Ascending aorta (tissue), 2 donors: ENCODE results near the gene ALX3. TPM values are rescaled to one million over a fixed set of nuclear protein-coding genes. Genes with fewer than 3 reads are reported as not detected.

Experiments used
- DNase-seq, 2 donors: peaks; one replicate each; pipeline ENCODE4 v3.0.0-alpha.2; 2019; ENCODE audit warnings: low spot score in 2 of 2
- H3K27ac ChIP-seq, 2 donors: fragments of 200-600 bp; sonication (generic); one replicate each; pipeline ENCODE4 v1.5.1; 2016 to 2017; ENCODE audit warnings: mild to moderate bottlenecking in 1 of 2
- H3K27me3 ChIP-seq: fragments of 200-600 bp; sonication (generic); one replicate; pipeline ENCODE4 v1.5.1; 2017
- H3K36me3 ChIP-seq, 2 donors: fragments of 200-600 bp; sonication (generic); one replicate each; pipeline ENCODE4 v1.5.1; 2016
- H3K4me1 ChIP-seq, 2 donors: fragments of 200-600 bp; sonication (generic); one replicate each; pipeline ENCODE4 v1.5.1; 2016 to 2017; ENCODE audit warnings: mild to moderate bottlenecking in 1 of 2
- H3K4me3 ChIP-seq, 2 donors: fragments of 200-600 bp; sonication (generic); one replicate each; pipeline ENCODE4 v1.5.1; 2016 to 2017; ENCODE audit warnings: mild to moderate bottlenecking in 1 of 2
- H3K9me3 ChIP-seq, 2 donors: fragments of 200-600 bp; sonication (generic); one replicate each; pipeline ENCODE4 v1.5.1; 2016
- intact Hi-C: fragments of 100-400 bp; cut with DNase I; formaldehyde crosslinking; loops from one replicate; pipeline ENCODE4 v1.15.1; 2023
- total RNA-seq: library from RNA; depleted of rRNA; stranded (reverse); fragments of >200 nt; gene quantifications from one replicate; pipeline ENCODE4 v1.1.0, GENCODE V29; 2016
- TF ChIP-seq, protein P1 (sequence below), 3 experiments: fragments of 200-600 bp in 2 of 3; fragments of 450-650 bp in 1 of 3; sonication (generic) in 2 of 3; IDR thresholded peaks; one replicate each; pipeline ENCODE4 v1.5.1; 2016 to 2019; ENCODE audit warnings: antibody characterized with exemption in 3 of 3, mild to moderate bottlenecking in 1 of 3, moderate library complexity in 1 of 3

Gene ALX3
- total RNA-seq, 1 donor from 2014 or later: not detected

- TF ChIP-seq, protein P1, sequence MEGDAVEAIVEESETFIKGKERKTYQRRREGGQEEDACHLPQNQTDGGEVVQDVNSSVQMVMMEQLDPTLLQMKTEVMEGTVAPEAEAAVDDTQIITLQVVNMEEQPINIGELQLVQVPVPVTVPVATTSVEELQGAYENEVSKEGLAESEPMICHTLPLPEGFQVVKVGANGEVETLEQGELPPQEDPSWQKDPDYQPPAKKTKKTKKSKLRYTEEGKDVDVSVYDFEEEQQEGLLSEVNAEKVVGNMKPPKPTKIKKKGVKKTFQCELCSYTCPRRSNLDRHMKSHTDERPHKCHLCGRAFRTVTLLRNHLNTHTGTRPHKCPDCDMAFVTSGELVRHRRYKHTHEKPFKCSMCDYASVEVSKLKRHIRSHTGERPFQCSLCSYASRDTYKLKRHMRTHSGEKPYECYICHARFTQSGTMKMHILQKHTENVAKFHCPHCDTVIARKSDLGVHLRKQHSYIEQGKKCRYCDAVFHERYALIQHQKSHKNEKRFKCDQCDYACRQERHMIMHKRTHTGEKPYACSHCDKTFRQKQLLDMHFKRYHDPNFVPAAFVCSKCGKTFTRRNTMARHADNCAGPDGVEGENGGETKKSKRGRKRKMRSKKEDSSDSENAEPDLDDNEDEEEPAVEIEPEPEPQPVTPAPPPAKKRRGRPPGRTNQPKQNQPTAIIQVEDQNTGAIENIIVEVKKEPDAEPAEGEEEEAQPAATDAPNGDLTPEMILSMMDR (IDR thresholded peaks at IDR 0.05): no peak
- Histone ChIP-seq H3K4me3 (no peak overlapping the region), H3K9me3 (no peaks in the 10 kb centered on the region), H3K27ac (no peak overlapping the region), H3K27me3 (no peaks in the 10 kb centered on the region), H3K4me1 (no peaks in the 10 kb centered on the region), H3K36me3 (peaks cover 95 to 97% of the 10 kb centered on the region in 2 donors)
- intact Hi-C loops: no loop called here
- DNase-seq: no peak
Measured at GRCh38 chr1:110051262-110051648, 19.2 kb downstream of the ALX3 start.

DNA sequence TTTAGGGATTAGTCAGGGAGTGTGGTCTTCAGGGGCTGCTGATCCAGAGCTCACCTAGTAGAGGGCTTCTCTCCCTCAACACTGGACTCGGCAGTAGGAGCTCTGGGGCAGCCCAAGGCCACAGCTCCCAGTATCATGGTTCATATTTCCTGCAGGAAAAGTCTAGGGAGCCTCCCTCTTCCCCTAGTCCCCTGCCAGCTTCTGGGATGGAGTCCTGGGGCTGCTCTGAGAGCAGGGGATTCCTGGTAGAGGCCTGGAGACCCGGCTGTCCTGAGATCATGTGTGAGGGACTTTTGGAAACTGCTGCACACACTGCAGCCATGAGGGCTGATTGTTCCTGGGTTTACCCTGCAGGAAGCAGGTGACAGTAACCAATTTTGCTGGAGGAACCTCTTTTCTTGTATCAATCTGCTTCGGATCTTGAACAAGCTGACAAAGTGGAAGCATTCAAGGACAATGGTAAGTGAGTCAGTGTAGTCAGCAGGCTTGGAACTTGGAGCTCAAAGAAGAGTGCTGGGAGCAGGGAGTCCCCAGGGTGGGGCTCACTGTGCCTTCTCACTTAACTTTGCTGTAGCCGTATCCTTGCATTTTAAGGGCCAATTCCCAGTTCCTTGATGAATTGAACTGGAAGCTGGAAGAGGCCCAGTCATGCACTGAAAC lies 19.7 kb downstream of the ALX3 start:
- intact Hi-C loops: no loop called here
- no peak for DNase-seq
- peak overlapping the region in 1 of 2 donors; percentile 13 for H3K27ac ChIP-seq

DNA sequence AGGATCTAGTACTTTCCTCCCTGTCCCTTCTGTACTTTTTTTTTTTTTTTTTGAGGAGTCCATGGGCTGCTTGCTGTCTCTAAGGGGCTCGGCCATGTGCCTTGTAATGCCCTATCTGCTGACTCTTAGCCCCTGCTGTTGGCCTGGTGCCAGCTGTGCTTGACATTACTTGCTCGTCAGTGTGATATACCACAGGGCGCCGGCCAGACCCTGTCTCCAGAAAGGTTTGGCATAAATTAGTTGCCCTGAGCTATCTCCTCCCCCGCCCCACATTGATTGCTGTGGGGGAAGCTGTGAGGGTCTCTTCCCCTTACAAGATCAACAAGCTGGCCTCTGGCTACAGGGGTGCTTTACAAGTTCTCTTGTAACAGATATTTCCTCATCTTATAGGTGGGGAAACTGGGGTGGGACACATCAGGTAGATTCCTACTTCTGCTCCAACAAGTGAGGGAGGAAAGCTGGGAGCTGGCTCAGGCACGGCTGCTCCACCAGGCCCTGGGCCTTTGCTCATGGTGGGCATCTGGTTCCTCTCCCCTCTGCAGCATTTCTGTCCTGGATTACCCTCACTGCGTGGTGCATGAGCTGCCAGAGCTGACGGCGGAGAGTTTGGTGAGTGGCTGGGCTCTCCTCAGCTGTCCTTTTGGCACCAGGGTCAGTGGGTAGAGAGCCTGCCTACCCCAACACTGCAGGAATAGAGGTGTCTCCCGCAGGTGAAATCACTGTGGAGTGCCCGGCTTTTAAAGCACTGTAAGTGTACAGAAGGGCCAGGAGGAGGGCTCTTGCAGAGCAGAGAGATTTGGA lies 20.5 kb downstream of the ALX3 start:
- Histone ChIP-seq H3K27me3 (no peaks in the 10 kb centered on the region), H3K9me3 (no peaks in the 10 kb centered on the region), H3K27ac (peak overlapping the region in 1 of 2 donors; percentile 13), H3K4me1 (no peaks in the 10 kb centered on the region), H3K36me3 (peaks cover 95 to 97% of the 10 kb centered on the region in 2 donors), H3K4me3 (no peak overlapping the region)
- TF ChIP-seq, protein P1 (IDR thresholded peaks at IDR 0.05): no peak
- intact Hi-C loops: no loop called here
- peak in 1 of 2 donors; percentile 57 for DNase-seq

More for the DNA sequence above, 19.7 kb downstream of the ALX3 start:
- H3K36me3 ChIP-seq: peaks cover 95 to 97% of the 10 kb centered on the region in 2 donors
- TF ChIP-seq, protein P1 (IDR thresholded peaks at IDR 0.05): no peak
- H3K4me1 ChIP-seq: no peaks in the 10 kb centered on the region
- H3K4me3 ChIP-seq: no peak overlapping the region
- H3K27me3 ChIP-seq: no peaks in the 10 kb centered on the region
- no peaks in the 10 kb centered on the region for H3K9me3 ChIP-seq

GRCh38 chr1:110048923-110049601 lies 21.4 kb downstream of the ALX3 start:
- H3K27me3 ChIP-seq: no peaks in the 10 kb centered on the region
- H3K4me3 ChIP-seq: no peak overlapping the region
- no peaks in the 10 kb centered on the region for H3K9me3 ChIP-seq
- peaks cover 95 to 97% of the 10 kb centered on the region in 2 donors for H3K36me3 ChIP-seq
- no peaks in the 10 kb centered on the region for H3K4me1 ChIP-seq
- DNase-seq: no peak
- TF ChIP-seq, protein P1 (IDR thresholded peaks at IDR 0.05): no peak
- intact Hi-C loops: no loop called here
- H3K27ac ChIP-seq: no peak overlapping the region

GRCh38 chr1:110048240-110048639 lies 22.2 kb downstream of the ALX3 start:
- TF ChIP-seq, protein P1 (IDR thresholded peaks at IDR 0.05): no peak
- H3K27me3 ChIP-seq: no peaks in the 10 kb centered on the region
- no peak overlapping the region for H3K4me3 ChIP-seq
- peaks cover 96 to 97% of the 10 kb centered on the region in 2 donors for H3K36me3 ChIP-seq
- intact Hi-C loops: no loop called here
- H3K27ac ChIP-seq: no peak overlapping the region
- DNase-seq: no peak
- H3K9me3 ChIP-seq: no peaks in the 10 kb centered on the region
- no peaks in the 10 kb centered on the region for H3K4me1 ChIP-seq
